Measurements from ENCODE around the gene RAB10. TPM values are rescaled to one million over a fixed set of nuclear protein-coding genes. Genes with fewer than 3 reads are reported as not detected.
A peak's percentile ranks its signal among the peaks of the same experiment; 100 is the strongest.
"Not testable (repeated sequence)": the region's sequence is repeated elsewhere in the genome, so short reads cannot be mapped to it uniquely, and the experiment has no call there.

RAB10 gene
- total RNA-seq, 2 experiments from 2014 or later, result 88.0 to 89.7 TPM

DNA sequence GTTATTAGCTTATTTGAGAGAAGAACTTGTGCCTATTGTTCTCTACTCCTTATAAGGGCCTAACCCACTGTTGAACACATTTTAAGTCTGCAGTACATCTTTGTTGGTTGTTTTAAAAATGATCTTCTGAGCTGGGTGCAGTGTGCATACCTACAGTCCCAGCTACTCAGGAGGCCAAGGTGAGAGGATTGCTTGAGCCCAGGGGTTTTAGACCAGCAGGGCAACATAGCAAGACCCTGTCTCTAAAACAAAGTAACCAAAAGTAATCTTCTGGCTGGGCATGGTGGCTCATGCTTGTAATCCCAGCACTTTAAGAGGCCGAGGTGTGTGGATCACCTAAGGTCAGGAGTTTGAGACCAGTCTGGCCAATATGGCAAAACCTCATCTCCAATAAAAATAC is 25.8 kb upstream of the RAB10 start:
- DNase-seq (no peak), ATAC-seq (ENCODE audit: low read depth) (no peak)
- H3K4me3 Mint-ChIP-seq, result no peak overlapping the region
- no peak overlapping the region for H3K27ac Mint-ChIP-seq
- no peaks in the 10 kb centered on the region for H3K36me3 Mint-ChIP-seq
- peaks cover 3% of the 10 kb centered on the region for H3K4me1 Mint-ChIP-seq
- no peaks in the 10 kb centered on the region for H3K27me3 Mint-ChIP-seq
- H3K9me3 Mint-ChIP-seq, result peaks cover 3% of the 10 kb centered on the region
- POLR2A ChIA-PET, result interaction anchor here (0.6 kb wide), 1 partner anchor 1294 kb away, joined by 5 read pairs; no protein-coding TSS in a partner anchor

DNA sequence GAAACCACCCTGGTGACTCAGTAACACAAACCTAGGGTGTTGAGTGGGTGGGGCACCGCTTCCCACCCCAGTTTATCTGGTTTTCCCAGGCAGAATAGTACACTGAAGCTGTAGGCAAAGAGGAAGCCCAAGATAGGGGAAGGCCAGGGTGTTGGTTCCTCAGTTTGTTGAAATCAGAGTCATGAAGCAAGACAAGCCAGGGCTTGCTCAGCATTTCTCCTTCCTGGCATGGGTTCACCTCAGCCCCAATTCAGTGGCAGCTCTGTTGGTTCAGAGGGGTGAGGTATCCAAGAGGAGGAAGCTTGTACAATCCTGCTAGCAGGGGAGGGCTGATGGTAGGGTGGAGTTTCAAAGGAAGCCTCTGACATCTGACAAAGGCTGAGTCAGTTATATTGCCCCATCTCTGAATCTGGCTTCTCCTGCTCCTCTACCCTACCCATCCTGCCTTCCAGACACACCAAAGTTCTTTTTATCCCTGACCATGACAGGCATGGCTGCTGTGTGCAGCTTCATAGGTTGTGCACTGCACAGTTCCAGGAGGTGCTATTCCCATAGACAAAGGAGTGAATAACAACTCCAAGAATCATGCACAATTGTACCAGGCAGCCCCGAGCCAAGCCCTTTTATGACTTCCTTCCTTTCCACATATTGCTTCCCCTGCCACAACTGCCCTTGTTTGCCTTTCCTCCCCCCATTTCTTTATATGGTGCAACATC is 24.9 kb upstream of the RAB10 start:
- no peak for DNase-seq
- POLR2A ChIA-PET, result no interaction called here
- Mint-ChIP-seq H3K4me3 (no peak overlapping the region), H3K9me3 (peaks cover 3% of the 10 kb centered on the region), H3K27ac (no peak overlapping the region), H3K27me3 (peaks cover 2% of the 10 kb centered on the region), H3K4me1 (peaks cover 3% of the 10 kb centered on the region), H3K36me3 (no peaks in the 10 kb centered on the region)
- ATAC-seq (ENCODE audit: low read depth), result peak; percentile 39

DNA sequence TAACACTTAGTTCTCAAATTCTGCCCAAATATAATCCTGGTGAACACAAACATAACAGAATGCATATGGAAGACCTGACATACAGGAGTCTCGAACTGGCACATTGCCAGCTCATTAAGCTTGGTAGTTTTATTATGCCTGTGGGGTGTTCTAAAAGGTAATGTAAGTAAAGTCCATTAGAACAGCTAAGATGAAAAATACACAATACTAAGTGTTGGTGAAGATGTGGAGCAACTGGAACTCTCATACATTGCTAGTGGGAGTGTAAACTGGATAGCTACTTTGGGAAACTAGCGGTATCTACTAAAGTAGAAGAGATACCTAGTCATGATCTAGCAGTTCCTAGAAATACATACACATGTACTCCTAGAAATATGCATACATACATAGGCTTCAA is 24.3 kb upstream of the RAB10 start:
- Mint-ChIP-seq H3K4me3 (no peak overlapping the region), H3K27me3 (peaks cover 2% of the 10 kb centered on the region), H3K9me3 (peaks cover 3% of the 10 kb centered on the region), H3K36me3 (no peaks in the 10 kb centered on the region), H3K27ac (no peak overlapping the region), H3K4me1 (peaks cover 3% of the 10 kb centered on the region)
- POLR2A ChIA-PET, result no interaction called here
- DNase-seq (no peak), ATAC-seq (ENCODE audit: low read depth) (no peak)

GRCh38 chr2:26010943-26011342 is 22.9 kb upstream of the RAB10 start:
- DNase-seq, result no peak
- POLR2A ChIA-PET, result no interaction called here
- ATAC-seq (ENCODE audit: low read depth), result no peak
- H3K9me3 Mint-ChIP-seq, result peaks cover 3% of the 10 kb centered on the region
- no peak overlapping the region for H3K4me3 Mint-ChIP-seq
- no peak overlapping the region for H3K27ac Mint-ChIP-seq
- H3K27me3 Mint-ChIP-seq, result peaks cover 2% of the 10 kb centered on the region
- H3K36me3 Mint-ChIP-seq, result no peaks in the 10 kb centered on the region
- peaks cover 3% of the 10 kb centered on the region for H3K4me1 Mint-ChIP-seq

- ATAC-seq (ENCODE audit: low read depth) (no peak), DNase-seq (no peak)
- H3K36me3 Mint-ChIP-seq, result no peaks in the 10 kb centered on the region
- peaks cover 2% of the 10 kb centered on the region for H3K27me3 Mint-ChIP-seq
- peaks cover 3% of the 10 kb centered on the region for H3K4me1 Mint-ChIP-seq
- peaks cover 3% of the 10 kb centered on the region for H3K9me3 Mint-ChIP-seq
- H3K27ac Mint-ChIP-seq, result no peak overlapping the region
- H3K4me3 Mint-ChIP-seq, result no peak overlapping the region
- POLR2A ChIA-PET, result no interaction called here
These were observed 22.3 kb upstream of the RAB10 start for GRCh38 chr2:26011609-26011989.

DNA sequence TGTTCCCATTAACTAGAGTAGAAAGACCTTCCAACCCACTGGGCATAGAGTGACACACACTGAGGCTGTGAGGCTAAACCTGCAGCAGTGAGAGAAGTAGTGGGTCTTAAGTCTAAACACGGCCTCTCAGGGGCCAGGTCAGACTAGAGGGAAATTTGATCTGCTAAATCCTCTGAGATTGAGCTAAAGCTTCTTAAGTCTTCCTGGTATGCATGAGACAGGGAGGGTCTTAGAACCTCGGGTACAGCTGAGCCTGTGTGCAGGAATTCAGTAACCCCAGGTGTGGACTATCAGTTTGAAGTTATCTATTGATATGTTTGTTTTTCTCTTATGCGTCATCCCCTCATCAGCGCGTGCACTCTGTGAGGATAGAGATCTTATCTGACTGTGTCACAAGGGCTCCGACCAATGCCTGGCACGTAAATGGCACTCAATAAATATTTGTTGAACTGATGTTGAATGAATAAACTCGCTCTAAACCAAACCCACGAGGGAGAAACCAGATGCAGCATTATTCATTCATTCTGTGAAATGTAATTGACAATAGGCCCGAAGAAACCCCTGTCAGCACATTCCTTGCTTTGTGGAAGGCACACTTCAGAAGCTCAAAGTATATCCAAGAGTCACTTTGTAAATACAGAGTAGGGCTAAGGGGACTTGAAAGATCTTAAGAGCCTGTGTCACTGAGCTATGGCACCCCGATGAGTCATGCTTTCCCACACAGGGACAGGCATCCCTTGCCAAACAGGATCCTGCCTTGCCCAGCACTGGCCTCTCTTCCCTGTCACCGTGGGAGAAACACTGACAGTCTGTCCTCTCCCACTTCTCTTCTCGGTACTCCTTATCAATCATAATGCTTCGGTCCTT is 21.7 kb upstream of the RAB10 start:
- Mint-ChIP-seq H3K27ac (no peak overlapping the region), H3K36me3 (no peaks in the 10 kb centered on the region), H3K4me1 (peaks cover 3% of the 10 kb centered on the region), H3K27me3 (peaks cover 2% of the 10 kb centered on the region), H3K9me3 (peaks cover 3% of the 10 kb centered on the region), H3K4me3 (no peak overlapping the region)
- no peak for DNase-seq
- POLR2A ChIA-PET, result no interaction called here
- no peak for ATAC-seq (ENCODE audit: low read depth)

DNA sequence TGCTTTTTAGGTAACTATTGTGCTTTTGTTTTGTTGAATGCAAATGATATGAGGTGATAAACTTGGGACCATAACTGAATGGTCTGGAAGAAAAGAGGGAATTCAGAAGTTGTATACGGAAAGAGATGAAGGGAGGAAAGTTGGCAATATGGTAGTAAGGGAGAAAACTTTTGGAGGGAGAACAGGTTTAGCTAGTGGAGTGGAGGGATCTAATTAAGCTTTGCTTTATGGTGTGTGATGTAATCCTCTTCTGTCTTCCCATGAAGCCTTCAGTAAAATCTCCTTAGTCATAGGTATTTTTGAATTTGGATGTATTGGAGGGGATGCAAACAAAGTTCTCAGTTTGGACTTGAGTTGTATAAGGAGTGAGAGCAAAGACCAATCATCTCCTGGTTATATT is 20.2 kb upstream of the RAB10 start:
- POLR2A ChIA-PET, result no interaction called here
- Mint-ChIP-seq H3K27me3 (peaks cover 2% of the 10 kb centered on the region), H3K27ac (no peak overlapping the region), H3K36me3 (no peaks in the 10 kb centered on the region), H3K4me1 (peaks cover 7% of the 10 kb centered on the region), H3K9me3 (peaks cover 3% of the 10 kb centered on the region), H3K4me3 (no peak overlapping the region)
- ATAC-seq (ENCODE audit: low read depth) (no peak), DNase-seq (no peak)

GRCh38 chr2:26016012-26016705 is 17.7 kb upstream of the RAB10 start:
- no peaks in the 10 kb centered on the region for H3K9me3 Mint-ChIP-seq
- peaks cover 4% of the 10 kb centered on the region for H3K27me3 Mint-ChIP-seq
- H3K4me1 Mint-ChIP-seq, result peaks cover 5% of the 10 kb centered on the region
- no peak overlapping the region for H3K27ac Mint-ChIP-seq
- H3K4me3 Mint-ChIP-seq, result no peak overlapping the region
- POLR2A ChIA-PET, result interaction anchor here (0.6 to 1.3 kb wide), 2 partner anchors 19 to 35 kb away, joined by 3 read pairs; no protein-coding TSS in a partner anchor
- DNase-seq (no peak), ATAC-seq (ENCODE audit: low read depth) (no peak)
- no peaks in the 10 kb centered on the region for H3K36me3 Mint-ChIP-seq

DNA sequence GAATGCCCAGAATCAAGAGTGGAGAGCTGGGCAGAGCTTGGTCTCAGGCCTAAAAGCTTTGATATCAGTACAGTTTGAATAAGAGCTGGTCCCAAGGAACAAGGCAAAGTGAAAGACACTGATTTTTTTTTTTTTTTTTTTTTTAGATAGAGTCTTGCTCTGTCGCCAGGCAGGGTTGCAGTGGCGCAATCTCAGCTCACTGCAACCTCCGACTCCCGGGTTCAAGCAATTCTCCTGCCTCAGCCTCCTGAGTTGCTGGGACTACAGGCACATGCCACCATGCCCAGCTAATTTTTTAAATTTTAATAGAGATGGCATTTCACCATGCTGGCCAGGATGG is 17.2 kb upstream of the RAB10 start:
- POLR2A ChIA-PET, result interaction anchor here (0.6 to 1.3 kb wide), 2 partner anchors 19 to 36 kb away, joined by 3 read pairs; no protein-coding TSS in a partner anchor

GRCh38 chr2:26017464-26018183 is 16.3 kb upstream of the RAB10 start:
- no peak for ATAC-seq (ENCODE audit: low read depth)
- Mint-ChIP-seq H3K36me3 (no peaks in the 10 kb centered on the region), H3K4me3 (no peak overlapping the region), H3K4me1 (peaks cover 5% of the 10 kb centered on the region), H3K27ac (no peak overlapping the region), H3K27me3 (peaks cover 7% of the 10 kb centered on the region), H3K9me3 (no peaks in the 10 kb centered on the region)
- DNase-seq, result no peak
- POLR2A ChIA-PET, result no interaction called here

More for the DNA sequence above, 17.2 kb upstream of the RAB10 start:
- H3K9me3 Mint-ChIP-seq; H3K27ac Mint-ChIP-seq; ATAC-seq (ENCODE audit: low read depth); H3K4me3 Mint-ChIP-seq; H3K36me3 Mint-ChIP-seq; H3K4me1 Mint-ChIP-seq; DNase-seq; H3K27me3 Mint-ChIP-seq: not testable (repeated sequence)

GRCh38 chr2:26018184-26019055 is 15.5 kb upstream of the RAB10 start:
- H3K36me3 Mint-ChIP-seq, result no peaks in the 10 kb centered on the region
- peak; percentile 52 for ATAC-seq (ENCODE audit: low read depth)
- POLR2A ChIA-PET, result interaction anchor here (0.7 kb wide), 1 partner anchor 23 kb away, joined by 4 read pairs; no protein-coding TSS in a partner anchor

GRCh38 chr2:26020231-26020640 is 13.6 kb upstream of the RAB10 start:
- no peaks in the 10 kb centered on the region for H3K36me3 Mint-ChIP-seq
- POLR2A ChIA-PET, result interaction anchor here (0.6 to 1.5 kb wide), 2 partner anchors 14 to 41 kb away, joined by 3 to 4 read pairs; partner anchors contain the start of gene RAB10
- ATAC-seq (ENCODE audit: low read depth) (no peak), DNase-seq (no peak)
- no peaks in the 10 kb centered on the region for H3K9me3 Mint-ChIP-seq
- no peak overlapping the region for H3K4me3 Mint-ChIP-seq
- H3K4me1 Mint-ChIP-seq, result peaks cover 3% of the 10 kb centered on the region
- H3K27me3 Mint-ChIP-seq, result peaks cover 7% of the 10 kb centered on the region
- H3K27ac Mint-ChIP-seq, result no peak overlapping the region

More at GRCh38 chr2:26018184-26019055, 15.5 kb upstream of the RAB10 start:
- Mint-ChIP-seq H3K4me3 (no peak overlapping the region), H3K4me1 (peaks cover 3% of the 10 kb centered on the region), H3K9me3 (no peaks in the 10 kb centered on the region), H3K27ac (no peak overlapping the region), H3K27me3 (peaks cover 9% of the 10 kb centered on the region)
- no peak for DNase-seq

Data from activated naive CD8-positive, alpha-beta T cell treated with anti-CD3 and anti-CD28 coated beads, Interleukin-2, amount 10 ng/mL, durations not matched to agents 7 days and 5 days (primary cell).